SK-N-DZ (cell line): ENCODE results near the gene GMPS. TPM values are rescaled to one million over a fixed set of nuclear protein-coding genes. Genes with fewer than 3 reads are reported as not detected.
"Not testable (repeated sequence)": the region's sequence is repeated elsewhere in the genome, so short reads cannot be mapped to it uniquely, and the experiment has no call there.

ENCODE experiments used
- DNase-seq: peaks from one replicate; pipeline ENCODE4 v3.0.0-alpha.2; 2015; ENCODE audit warnings: low spot score
- polyA plus RNA-seq, 2 experiments: library from polyadenylated mRNA; depleted of rRNA; stranded (reverse); fragments of >200 nt; gene quantifications; 2 replicates each; pipeline ENCODE4 v1.2.3, GENCODE V29; 2014

The GMPS gene
- 85.7 and 91.3 TPM in 2 replicates for polyA plus RNA-seq (2014; cell fraction: cytosol; rRNA removed)
- polyA plus RNA-seq (2014; cell fraction: nucleus; rRNA removed): 42.2 and 48.7 TPM in 2 replicates

DNA sequence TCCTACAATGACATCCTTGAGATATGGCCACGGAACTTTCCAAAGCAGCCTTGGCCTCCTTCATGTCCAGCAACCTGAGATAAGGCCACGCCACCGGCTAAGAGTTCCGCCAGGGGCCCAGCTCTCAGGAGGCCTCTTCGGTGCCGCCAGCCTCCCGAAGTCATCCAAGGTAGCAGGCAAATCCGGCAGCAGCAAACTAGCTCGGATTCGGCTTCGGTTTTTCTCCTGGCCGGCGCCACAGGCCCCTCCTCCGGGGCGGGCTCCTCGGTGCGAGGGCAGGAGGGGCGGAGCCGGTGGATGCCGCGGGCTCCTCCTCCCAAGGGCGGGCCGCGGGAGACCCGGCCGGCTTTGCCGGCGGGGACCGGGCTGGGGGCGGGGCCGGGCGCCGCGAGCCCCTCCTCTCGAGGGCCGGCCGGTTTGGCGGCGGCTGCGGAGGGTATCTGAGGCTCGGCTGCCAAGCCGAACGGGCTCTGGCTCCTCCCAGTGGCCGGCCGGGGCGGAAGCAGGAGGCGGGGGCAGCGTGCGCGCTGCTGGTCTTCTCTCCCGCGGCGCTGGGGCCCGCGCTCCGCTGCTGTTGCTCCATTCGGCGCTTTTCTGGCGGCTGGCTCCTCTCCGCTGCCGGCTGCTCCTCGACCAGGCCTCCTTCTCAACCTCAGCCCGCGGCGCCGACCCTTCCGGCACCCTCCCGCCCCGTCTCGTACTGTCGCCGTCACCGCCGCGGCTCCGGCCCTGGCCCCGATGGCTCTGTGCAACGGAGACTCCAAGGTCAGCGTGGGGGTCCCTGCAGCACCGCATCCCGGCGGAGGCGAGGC is at the start of gene GMPS:
TSS of gene GMPS (plus strand) at position 518 of the 812 bp plus-strand sequence. CDS start at position 739, 221 bp downstream.
- peak; percentile 94 for DNase-seq

DNA sequence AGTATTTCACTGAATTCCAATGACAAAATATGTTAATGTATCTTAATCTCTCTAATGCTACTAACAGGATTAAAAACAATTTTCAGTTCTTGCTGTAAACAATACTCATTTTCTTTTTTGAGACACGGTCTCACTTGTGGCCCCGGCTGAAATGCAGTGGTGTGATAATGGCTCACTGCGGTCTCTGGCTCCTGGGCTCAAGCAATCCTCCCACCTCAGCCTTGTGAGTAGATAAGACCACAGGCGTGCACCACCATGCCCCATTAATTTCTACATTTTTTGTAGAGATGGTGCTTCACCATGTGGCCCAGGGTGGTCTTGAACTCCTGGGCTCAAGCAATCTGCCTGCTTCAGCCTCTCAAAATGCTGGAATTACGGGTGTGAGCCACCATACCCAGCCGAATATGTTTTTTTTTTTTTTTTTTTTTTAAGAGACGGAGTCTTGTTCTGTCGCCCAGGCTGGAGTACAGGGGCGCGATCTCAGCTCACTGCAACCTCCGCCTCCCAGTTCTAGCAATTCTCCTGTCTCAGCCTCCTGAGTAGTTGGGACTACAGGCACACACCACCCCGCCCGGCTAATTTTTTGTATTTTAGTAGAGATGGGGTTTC is 41.9 kb upstream of the GMPS start:
- DNase-seq: not testable (repeated sequence)

DNA sequence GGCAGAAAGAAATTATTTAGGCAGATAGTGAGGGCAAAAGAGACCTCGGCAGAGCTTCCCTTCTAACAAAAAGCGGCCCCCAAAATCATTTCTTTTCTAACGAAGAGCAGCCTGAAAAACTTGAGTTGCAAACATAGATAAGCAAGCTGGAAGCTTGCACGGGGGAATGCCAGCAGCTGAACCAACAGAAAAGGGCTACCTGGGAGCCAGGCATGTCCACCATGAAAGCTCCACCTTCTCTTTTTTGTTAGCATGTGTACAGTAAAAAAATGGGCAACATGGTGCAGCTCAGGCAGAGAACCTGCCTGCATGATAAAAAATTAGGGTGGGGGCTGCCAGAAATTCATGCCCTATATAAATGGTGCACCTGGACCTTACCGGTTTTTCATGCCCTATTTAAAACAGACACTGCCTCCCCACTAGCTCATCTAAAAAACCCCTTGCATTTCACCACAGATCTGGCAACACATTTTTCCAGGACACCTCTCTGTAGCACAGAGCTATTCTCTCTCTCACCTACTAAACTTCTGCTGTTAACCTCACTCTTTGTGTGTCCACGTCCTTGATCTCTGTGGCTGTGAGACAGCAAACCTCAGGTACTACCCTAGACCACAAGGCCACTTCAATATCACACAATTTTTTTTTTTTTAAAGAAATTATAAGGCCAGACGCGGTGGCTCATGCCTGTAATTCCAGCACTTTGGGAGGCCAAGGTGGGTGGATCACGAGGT is 34.9 kb upstream of the GMPS start:
- no peak for DNase-seq

DNA sequence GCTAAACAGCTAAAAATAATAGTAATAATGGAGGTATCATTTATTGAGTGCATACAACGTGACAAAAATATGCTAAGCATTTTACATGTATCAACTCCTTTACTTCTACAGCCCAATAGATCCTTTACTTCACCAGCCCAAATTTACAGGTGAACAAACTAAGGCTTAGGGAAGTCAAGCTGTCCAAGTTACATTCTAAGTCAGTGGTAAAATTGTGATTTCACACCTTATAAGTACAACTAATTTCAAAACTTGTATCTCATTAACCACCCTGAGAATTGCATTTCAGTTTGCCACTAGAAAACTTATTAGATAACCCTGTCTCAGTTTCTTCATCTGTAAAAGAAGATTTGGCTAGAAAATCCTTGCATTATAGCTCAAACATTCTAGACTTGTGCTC is 26.9 kb upstream of the GMPS start:
- DNase-seq: no peak

DNA sequence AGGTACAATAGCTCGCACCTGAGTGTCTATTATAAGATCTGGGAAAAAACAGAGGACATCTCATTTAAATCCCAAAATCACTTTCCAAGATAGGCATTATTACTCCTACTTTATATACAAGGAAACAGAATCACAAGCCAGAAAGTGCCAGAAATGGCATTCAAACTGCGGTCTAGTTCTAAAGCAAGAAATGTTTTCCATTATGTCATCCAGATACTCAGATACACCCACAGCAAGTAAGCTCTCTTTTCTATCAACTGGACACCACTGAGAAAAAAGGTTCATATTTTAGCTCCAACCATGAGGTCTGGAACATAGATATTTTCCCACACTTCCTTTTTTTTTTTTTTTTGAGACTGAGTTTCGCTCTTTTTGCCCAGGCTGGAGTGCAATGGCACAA is 24.3 kb upstream of the GMPS start:
- DNase-seq: no peak

DNA sequence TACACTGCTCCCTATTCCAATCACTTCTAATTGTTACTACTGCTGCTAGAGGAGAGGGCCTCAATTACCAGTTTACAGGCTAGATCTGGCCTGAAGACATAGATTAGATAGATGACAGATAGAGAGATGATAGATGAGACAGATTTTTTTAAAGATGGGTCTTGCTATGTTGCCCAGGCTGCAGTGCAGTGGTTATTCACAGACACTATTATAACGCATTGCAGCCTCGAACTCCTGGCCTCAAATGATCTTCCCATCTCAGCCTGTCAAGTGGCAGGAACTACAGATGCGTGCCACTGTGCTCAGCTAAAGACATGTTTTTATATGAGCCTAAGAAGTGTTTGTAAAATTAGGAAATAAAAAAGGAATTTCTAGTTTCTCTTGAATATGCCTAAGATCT is 22.5 kb upstream of the GMPS start:
- DNase-seq: no peak

DNA sequence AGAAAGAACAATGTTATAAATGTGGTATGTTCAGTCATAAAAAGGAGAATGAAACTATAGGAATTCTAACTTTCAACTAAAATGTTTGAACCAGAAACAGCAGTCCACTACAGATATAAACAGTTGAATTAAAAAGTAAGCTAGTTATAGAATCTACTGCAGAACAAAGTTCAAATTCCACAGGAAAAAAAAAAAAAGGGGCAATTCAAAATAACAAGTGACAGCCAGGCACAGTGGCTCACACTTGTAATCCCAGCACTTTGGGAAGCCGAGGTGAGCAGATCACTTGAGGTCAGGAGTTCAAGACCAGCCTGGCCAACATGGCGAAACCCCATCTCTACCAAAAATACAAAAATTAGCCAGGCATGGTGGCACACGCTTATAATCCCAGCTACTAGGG is 21.0 kb upstream of the GMPS start:
- not testable (repeated sequence) for DNase-seq

DNA sequence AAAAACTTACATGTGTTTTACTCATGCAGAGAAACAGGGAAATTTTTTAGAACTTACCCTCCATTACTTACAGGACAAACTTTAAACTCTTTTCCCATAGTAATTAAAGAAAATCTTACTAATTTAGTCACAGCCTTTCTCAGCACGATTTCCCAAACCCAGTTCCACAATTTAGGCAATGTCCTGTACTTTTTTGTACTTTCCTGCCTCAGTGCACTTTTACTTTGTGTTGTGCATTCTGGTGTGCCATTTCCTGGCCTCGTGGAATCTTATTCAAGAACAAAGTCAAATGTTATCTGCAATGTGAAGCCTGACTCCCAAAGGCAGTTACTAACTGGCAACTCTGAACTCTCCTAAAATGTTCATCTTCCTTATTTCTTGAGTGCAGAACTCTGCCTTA is 18.1 kb upstream of the GMPS start:
- no peak for DNase-seq

DNA sequence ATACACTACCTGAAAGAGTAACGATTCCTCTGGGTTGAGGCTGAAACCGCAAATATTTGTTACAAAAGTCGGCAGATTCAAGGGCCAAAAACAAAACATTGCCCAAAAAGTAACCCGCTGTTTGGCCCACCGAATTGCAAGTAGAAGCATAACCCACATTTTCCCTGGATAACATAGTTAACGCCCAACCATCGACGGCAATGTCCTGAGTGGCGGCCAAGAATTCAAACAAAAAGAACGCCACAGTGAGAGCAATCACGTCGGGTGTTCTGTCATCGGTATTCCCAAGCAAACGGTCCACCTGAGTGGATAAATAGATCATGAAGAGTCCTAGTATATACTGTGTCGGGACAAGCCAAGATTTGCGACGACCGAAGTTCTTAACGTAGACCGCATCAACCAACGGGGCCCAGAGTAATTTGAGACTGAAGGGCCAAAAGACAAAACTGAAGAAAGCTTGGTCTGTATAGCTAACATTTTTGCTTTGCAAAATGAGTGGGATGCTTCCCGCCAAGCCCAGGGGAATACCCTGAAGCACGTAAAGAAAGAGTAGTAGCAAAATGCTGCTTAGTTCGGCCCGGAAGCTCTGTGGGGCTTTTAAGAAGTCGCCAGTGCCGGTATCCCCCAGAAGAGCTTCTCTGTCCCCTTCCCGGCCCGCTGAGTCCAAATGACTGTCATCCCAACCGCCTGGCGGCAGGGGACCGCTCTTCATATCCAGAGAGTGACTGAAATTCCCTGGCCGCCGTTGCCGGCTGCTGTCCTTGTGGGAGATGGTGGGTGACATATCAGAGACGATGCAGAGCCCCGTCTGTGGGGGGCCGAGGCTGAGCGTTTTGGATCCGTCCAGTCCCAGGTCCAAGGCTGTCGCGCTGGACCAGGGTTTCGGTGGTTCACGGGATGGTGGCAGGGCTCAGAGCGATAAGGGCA is 17.0 kb upstream of the GMPS start:
- DNase-seq: no peak

DNA sequence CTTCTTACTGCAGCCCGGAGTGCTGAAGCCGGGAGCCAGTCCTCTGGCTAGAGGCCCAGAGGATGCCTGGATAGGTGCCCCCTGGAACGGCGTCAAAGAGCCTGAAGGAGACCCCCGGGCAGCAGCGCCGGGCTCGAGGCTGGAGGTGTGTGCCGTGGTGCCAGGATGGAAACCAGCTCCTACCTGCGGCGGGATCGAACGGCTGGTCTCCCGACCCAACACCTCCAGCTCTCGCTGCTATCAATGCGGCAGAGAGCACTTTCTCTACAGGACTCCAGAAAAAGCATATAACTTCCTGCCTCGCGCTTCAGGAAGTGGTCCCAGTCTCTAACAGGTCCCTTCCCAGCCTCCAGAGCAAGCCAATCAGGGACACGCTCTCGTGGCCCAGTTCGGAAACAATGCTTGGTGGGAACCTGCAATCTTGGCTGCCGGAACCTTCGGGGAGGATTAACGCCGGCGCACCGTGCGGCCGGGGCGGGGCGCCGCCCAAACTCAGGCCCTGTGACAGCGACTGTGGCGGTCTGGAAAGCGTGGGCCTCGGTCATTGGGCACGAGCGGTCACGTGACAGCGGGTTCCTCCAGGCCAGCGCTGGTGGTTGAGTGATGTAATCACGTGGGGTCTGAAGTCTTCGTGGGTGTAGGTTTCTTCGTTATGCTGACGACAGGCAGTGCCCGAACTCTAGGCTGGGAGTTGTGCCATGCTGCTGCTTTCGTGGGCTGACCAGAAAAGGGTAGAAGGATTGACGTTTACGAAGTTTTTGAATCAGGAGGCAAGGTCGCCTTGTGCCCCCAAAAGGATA is 16.1 kb upstream of the GMPS start, which contains the start of gene SLC33A1:
TSS of gene SLC33A1 (minus strand) at position 287 of the 800 bp plus-strand sequence. CDS start 430 bp downstream, outside the sequence.
- peak; percentile 100 for DNase-seq

DNA sequence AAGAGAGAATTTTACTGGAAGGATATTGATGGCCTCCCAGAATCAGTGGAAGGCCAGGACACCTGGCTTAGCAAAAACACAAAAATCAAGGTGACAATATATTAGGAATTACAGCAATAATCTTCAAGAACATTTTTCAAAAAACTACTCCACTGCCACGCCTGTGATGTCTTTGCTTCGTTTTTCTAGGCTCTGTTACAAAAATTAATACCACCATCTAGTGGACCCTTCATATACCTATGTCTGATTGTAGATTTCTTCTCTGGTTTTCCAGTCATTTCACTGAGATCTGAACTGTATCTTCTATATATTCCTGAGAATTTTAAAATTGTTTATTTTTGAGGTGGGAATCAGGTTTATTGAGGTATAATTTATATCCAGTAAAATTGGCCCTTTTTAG is 10.6 kb upstream of the GMPS start:
- DNase-seq: peak; percentile 15

DNA sequence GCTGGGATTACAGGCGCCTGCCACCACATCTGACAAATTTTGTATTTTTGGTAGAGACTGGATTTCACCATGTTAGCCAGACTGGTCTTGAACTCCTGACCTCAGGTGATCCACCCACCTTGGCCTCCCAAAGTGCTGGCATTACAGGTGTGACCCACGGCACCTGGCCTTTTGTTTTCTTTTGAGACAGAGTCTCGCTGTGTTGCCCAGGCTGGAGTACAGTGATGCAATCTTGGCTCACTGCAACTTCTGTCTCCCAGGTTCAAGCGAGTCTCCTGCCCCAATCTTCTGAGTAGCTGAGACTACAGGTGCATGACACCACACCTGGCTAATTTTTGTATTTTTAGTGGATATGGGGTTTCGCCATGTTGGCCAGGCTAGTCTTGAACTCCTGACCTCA is 10.0 kb upstream of the GMPS start:
- DNase-seq: not testable (repeated sequence)

DNA sequence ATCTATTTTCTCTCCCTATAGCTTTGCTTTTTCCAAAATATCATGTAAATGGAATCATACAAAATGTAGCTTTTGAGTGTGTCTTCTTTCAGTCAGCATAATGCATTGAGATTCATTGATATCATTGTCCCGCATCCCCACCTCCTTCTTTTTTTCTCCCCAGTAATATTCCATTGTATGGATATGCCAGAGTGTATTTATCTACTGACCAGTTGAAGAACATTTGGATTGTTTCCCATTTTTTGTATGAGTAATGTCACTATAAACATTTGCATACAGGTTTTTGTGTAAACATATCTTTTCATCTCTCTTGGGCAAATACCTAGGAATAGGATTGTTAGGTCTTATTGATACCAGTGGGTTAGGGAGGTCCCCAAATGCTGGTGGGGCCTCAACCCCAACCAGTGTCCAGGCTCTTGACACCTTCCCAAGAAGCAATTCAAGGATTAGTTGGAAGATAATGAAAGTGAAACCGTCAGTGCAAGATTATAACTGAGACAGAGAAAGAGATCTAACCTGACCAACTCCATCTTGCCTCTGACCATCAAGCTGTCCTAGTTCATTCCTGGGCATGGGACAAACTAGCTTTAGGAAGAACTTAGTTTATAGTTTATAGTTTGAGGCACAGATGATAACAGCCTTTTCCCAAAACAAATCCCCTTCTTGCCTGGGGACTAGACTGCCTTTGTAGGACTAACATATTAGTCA is 8.8 kb upstream of the GMPS start:
- no peak for DNase-seq

DNA sequence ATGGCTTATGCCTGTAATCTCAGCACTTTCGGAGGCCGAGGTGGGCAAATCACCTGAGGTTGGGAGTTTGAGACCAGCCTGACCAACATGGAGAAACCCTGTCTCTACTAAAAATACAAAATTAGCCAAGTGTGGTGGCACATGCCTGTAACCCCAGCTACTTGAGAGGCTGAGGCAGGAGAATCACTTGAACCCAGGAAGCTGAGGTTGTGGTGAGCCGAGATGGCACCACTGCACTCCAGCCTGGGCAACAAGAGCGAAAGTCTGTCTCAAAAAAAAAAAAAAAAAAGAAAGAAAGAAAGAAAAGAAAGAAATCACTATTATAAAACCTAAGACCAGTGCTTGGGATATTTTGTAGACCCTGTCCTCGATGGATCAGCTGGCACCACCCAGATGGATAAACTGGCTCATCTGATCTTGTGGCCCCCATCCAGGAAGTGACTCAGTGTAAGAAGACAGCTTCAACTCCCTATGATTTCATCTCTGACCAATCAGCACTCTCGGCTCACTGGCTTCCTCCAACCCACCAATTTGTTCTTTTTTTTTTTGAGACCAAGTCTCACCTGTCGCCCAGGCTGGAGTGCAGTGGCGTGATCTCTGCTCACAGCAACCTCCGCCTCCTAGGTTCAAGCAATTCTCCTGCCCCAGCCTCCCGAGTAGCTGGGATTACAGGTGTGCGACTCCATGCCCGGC is 8.0 kb upstream of the GMPS start:
- DNase-seq: peak; percentile 17

DNA sequence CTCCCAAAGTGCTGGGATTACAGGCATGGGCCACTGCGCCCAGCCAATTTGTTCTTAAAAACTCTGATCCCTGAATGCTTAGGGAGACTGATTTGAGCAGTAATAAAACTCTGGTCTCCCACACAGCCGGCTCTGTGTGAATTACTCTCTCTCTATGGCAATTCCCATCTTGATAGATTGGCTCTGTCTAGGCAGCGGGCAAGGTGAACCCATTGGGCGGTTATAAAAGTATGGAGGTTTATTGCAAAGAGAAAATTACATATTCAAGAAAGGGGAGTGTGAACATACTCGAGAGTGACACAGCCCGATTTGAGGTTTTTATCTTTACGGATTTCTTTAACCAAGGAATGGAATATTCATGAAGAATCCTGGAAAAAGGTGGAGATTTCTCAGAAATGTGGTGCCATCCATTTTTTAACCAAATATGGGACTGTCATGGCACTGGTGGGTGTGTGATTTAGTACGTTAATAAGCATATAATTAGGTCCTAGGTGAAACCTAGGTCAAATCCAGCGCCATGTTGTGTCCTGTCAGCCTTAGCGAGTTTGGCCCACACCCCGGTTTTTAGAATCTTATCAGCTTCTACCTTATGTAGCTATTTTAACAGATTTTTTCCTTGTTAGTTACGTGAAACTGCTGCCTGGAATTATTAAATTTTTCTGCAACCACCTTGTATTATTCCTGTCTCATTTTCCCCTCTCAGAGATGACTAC is 7.2 kb upstream of the GMPS start:
- no peak for DNase-seq

DNA sequence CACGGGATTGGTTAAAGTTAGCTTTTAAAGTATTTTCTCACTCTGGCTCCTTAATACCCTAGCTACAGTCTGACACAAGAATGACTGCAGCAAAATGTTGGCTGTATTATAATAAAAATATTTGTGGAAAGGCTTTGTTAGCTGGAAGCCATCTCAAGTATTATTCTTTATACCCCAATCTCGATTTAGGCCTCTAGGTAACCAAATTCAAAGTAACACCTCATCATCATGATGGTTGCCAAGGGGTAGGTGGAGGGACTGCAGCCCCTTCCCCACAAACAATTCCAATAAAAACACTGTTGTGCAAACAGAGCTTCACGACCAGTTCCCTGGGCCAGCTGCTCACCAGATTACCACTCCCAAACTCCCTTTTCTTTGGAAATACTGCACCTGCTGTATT is 759 bp upstream of the GMPS start:
- DNase-seq: no peak

DNA sequence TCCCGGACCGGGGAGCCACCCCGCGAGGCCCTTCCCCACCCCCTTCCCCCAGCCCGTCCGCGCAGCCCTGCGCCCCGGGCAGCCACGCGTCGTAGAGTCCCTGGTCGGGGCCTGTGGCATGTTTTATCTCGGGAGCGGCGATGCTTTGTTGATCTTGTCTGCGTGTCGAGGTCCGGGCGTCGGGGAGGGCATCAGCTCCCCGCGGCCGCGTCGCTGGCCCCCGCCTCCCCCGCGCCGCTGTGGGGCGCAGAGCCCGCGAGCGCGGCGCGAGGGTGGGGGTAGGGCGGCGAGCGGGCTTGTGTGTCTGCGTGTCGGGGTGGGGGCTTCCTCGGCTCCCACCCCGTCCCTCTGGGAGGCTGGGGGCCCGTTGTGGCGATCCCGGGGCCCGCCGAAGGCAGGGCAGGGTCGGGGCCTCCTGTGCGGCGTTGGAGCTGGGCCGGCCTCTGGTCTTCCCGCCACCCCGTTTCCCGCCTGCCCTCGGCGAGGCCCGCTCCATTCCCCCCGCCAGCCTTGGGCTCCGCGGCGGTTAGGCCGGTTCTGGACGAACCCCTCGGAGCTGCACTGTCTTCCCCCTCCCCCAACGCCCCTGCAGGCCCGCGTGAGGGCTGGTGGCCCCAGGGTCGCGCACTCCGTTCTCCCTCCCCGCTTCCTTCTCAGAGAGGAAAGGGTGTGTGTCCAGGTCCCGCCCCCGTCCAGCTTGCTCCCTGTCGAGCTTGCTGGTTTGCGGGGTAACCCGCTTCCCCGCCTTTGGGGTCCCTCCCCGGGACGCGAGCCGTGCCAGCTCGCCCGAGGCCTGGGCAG is 695 bp downstream of the GMPS start:
- DNase-seq: no peak
